Measurements from ENCODE around the gene VPS35.

DNA sequence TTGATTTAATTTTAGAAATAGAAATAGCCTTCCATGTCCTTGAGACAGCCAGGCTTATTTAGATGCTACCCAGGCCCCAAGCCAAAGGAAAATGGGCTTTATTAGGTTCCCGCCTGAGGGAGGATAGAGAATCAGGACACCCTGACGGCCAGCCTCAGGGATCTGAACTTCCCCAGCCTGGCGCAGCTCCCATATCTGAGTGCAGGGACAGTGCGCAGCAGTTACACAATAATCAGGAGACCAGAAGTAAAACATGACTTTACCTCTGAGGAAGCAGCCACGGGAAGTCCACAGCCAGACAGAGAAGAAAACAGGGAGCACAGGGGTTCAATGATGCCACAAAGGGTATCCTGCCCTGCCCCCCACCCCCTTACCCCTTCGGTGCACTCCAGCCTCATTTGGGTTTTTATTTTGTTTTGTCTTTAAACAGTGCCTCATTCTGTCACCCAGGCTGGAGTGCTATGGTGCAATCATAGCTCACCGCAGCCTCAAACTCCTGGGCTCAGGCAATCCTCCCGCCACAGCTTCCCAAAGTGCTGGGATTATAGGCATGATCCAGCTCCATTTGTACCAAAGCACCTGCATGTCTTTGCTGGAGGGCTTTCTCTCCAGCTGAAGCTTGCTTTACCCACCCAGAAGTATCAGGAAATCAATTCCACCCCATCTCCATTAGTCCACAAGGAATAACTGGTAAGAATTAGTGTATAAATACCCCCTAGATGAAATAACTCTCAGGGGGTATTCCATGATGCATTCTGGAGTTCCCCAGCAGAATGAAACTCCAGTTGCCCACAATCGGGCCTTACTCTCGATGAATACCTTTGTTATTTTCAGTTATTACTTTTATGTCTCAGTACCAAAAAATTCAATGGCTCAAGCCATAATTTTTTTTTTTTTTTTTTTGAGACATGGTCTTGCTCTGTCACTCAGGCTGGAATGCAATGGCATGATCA lies 22.4 kb upstream of the VPS35 start:
- TF ChIP-seq, protein P1, sequence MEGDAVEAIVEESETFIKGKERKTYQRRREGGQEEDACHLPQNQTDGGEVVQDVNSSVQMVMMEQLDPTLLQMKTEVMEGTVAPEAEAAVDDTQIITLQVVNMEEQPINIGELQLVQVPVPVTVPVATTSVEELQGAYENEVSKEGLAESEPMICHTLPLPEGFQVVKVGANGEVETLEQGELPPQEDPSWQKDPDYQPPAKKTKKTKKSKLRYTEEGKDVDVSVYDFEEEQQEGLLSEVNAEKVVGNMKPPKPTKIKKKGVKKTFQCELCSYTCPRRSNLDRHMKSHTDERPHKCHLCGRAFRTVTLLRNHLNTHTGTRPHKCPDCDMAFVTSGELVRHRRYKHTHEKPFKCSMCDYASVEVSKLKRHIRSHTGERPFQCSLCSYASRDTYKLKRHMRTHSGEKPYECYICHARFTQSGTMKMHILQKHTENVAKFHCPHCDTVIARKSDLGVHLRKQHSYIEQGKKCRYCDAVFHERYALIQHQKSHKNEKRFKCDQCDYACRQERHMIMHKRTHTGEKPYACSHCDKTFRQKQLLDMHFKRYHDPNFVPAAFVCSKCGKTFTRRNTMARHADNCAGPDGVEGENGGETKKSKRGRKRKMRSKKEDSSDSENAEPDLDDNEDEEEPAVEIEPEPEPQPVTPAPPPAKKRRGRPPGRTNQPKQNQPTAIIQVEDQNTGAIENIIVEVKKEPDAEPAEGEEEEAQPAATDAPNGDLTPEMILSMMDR (IDR thresholded peaks at IDR 0.05) = no peak
- TF ChIP-seq, protein P2, sequence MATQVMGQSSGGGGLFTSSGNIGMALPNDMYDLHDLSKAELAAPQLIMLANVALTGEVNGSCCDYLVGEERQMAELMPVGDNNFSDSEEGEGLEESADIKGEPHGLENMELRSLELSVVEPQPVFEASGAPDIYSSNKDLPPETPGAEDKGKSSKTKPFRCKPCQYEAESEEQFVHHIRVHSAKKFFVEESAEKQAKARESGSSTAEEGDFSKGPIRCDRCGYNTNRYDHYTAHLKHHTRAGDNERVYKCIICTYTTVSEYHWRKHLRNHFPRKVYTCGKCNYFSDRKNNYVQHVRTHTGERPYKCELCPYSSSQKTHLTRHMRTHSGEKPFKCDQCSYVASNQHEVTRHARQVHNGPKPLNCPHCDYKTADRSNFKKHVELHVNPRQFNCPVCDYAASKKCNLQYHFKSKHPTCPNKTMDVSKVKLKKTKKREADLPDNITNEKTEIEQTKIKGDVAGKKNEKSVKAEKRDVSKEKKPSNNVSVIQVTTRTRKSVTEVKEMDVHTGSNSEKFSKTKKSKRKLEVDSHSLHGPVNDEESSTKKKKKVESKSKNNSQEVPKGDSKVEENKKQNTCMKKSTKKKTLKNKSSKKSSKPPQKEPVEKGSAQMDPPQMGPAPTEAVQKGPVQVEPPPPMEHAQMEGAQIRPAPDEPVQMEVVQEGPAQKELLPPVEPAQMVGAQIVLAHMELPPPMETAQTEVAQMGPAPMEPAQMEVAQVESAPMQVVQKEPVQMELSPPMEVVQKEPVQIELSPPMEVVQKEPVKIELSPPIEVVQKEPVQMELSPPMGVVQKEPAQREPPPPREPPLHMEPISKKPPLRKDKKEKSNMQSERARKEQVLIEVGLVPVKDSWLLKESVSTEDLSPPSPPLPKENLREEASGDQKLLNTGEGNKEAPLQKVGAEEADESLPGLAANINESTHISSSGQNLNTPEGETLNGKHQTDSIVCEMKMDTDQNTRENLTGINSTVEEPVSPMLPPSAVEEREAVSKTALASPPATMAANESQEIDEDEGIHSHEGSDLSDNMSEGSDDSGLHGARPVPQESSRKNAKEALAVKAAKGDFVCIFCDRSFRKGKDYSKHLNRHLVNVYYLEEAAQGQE (IDR thresholded peaks at IDR 0.05; ENCODE audit: insufficient read depth in 1 of 2, low read depth in 2 of 2, low read length in 1 of 2) = no peak
- no peak for TF ChIP-seq POLR2AphosphoS5 (IDR thresholded peaks at IDR 0.05; ENCODE audit: low read depth, low read length)
- TF ChIP-seq SIN3A (IDR thresholded peaks at IDR 0.05; ENCODE audit: borderline replicate concordance, insufficient read depth, low read depth, low read length) = no peak

Data from Panc1 (cell line).